GM18502 (cell line): ENCODE measurements around the gene CDKL1.
"Not testable (repeated sequence)": the region's sequence is repeated elsewhere in the genome, so short reads cannot be mapped to it uniquely, and the experiment has no call there.

ENCODE experiments used
- ATAC-seq: cut with Tn5 transposase; IDR thresholded peaks from one replicate; pipeline ENCODE4 v1.9.1; 2021; ENCODE audit warnings: mild to moderate bottlenecking; ENCODE audit not compliant: unreplicated experiment, poor library complexity

CDKL1 gene

GRCh38 chr14:50389668-50390441 lies 6.8 kb downstream of the CDKL1 start:
- ATAC-seq, result no peak

GRCh38 chr14:50388256-50388931 lies 8.3 kb downstream of the CDKL1 start:
- ATAC-seq, result no peak

- no peak for ATAC-seq
These were observed 9.1 kb downstream of the CDKL1 start for GRCh38 chr14:50387548-50387947.

DNA sequence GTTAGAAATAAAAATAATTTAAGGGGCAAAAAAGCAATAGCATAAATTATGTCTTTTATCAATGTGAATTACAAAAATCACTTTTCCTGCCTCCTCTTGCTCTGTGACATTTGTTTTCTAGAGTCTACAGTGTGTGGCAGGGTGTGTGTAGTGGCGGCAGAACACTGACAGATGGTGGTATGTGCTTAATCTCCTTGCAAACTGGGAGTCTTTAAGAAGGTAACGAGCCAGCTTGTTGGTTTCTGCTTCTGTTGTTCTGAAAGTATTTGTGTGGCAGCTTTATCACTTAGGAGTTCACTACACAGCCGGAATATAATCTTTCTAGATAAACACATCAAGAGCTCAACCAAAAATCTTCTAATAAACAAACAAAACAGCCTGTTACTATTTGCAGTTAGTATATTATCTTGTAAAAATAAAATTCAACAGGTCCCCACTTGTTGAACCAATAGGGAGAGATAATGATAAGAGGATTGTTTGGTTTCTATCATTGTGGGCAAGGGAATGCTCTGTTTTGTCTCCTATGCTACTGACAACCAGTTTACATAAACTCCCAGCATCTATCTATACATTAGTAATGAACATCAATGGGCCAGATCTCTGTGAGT lies 13.0 kb downstream of the CDKL1 start:
- no peak for ATAC-seq

DNA sequence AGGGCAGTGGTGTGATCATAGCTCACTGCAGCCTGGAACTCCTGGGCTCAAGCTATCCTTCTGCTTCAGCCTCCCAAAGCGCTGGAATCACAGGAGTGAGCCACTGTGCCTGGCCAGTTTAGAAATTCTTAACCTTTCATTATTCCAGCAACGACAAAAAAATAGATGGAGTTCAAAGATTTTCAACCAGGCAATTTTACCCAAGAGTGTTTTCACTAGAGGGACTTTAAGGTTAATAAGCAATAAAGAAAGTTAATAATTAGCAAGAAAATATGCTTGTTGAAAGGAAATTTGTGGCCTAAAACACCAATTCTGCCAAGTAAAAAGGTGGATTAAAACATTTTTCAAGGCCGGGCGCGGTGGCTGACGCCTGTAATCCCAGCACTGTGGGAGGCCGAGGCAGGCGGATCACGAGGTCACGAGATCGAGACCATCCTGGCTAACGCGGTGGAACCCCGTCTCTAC lies 14.8 kb downstream of the CDKL1 start:
- ATAC-seq, result no peak

DNA sequence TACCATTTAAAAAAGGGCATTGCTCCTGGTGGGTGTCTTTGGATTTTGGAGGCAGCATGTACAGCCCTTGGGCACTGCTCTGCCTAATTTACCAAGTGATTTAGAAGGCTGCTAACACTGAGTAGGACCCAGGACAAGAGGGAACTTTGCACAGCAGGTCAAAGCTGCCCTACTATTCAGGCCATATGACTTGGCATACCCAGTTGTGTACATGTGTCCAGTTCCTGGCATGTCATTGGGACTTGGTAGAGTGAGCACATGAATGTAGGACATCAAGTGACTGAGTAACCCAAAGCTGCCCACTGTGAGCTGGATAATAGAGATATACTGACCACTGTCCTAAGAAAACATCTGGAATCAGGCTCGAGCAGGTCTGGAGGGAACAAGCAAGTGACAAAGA lies 15.7 kb downstream of the CDKL1 start:
- ATAC-seq, result no peak

- no peak for ATAC-seq
These were observed 16.2 kb downstream of the CDKL1 start for GRCh38 chr14:50380455-50380854.

GRCh38 chr14:50379563-50379962 lies 17.1 kb downstream of the CDKL1 start:
- no peak for ATAC-seq

- no peak for ATAC-seq
These were observed 19.1 kb downstream of the CDKL1 start for GRCh38 chr14:50377550-50378085.

- no peak for ATAC-seq
These were observed 20.9 kb downstream of the CDKL1 start for GRCh38 chr14:50375760-50376159.

DNA sequence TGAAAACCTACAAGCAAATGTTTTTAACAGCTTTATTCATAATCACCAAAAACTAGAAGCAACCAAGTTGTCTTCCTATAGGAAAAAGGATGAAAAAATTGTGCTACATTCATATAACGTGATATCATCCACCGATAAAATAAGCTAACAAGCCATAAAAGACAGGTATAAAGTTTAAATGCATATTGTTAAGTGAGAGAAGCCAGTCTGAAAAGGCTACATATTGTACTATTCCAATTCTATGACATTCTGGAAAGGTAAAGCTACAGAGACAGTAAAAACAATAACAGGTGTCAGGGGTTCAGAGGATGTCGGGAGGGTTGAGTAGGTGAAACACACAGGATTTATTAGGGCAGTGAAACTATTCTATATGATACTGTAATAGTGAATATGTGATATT lies 22.7 kb downstream of the CDKL1 start:
- ATAC-seq, result no peak

GRCh38 chr14:50371546-50371945 lies 25.1 kb downstream of the CDKL1 start:
- no peak for ATAC-seq

GRCh38 chr14:50366589-50366988 lies 30.1 kb downstream of the CDKL1 start:
- no peak for ATAC-seq

DNA sequence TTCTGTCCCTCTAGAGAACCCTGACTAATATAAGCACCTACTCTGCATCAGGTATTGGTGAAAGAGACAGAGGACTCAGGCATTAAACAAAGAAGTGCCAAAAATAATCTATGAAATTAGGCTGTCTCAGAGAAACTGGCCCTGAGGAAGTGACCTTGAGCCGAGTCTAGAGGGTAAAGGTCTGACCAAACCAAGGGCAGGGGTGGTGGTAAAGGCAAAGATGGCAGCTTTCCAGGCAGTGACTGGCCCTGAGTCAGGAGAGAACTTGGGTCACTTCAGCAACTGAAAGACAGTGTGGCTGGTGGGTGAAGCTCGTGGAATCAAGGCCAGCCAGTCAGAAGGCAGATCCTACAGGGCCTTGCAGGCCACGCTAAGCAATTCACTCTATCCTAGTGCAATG lies 30.6 kb downstream of the CDKL1 start:
- ATAC-seq, result no peak

DNA sequence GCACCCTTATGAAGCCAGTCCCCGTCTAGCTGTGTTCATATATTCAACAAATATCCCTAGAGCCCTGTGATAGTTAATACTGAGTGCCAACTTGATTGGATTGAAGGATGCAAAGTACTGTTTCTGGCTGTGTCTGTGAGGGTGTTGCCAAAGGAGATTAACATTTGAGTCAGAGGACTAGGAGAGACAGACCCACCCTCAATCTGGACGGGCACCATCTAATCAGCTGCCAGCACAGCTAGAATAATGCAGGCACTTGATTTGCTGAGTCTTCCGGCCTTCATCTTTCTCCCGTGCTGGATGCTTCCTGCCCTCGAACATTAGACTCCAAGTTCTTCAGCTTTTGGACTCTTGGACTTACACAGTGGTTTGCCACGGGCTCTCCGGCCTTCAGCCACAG lies 31.1 kb downstream of the CDKL1 start:
- not testable (repeated sequence) for ATAC-seq

- no peak for ATAC-seq
These were observed 31.9 kb downstream of the CDKL1 start for GRCh38 chr14:50364792-50365191.

DNA sequence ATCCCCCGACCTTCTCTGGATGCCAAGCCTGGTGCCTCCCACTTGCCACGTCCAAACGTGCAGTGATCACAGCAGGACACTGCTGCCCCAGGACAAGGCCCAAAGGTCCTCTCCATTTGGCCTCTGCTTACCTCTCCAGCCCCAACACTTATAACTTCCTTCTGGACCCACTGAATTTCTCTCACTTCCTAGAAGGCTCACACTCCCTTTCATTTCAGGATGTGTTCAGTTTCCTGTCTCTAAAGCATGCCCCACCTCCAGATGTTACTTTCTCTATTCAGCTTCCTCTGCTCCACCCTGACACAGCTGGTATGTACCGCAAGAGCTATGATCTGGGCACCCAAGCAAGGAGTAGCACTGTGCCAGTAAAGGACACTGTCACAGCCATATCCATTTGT lies 33.0 kb downstream of the CDKL1 start:
- ATAC-seq, result peak; percentile 98

DNA sequence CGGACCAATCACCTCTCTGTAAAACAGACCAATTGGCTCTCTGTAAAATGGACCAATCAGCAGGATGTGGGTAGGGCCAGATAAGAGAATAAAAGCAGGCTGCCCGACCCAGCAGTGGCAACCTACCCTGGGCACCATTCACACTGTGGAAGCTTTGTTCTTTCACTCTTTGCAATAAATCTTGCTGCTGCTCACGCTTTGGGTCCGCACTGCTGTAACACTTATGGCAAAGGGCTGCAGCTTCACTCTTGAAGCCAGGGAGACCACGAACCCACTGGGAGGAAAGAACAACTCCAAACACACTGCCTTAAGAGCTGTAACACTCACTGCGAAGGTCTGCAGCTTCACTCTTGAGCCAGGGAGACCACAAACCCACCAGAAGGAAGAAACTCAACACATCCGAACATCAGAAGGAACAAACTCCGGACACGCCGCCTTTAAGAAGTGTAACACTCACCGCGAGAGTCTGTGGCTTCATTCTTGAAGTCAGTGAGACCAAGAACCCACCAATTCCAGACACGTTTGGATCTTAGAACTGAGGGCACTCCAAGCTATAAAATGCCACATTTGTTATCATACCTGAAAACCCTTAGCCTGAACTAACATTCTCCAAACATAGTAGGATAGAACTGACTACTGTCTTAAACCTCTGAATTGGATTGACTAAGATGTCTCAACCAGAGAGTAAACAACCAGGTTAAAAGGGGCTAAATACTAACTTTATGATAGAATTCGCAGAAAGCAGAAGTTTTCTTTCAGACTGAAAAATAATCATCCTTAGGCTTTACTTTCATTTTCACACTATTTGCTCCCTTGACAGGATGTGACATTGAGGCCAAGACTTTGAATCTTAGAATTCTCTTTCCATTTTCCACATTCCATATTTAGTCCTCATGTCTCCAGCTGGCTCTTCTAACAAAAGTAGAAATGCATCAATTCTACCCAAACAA lies 33.6 kb downstream of the CDKL1 start:
- ATAC-seq, result peak; percentile 35

DNA sequence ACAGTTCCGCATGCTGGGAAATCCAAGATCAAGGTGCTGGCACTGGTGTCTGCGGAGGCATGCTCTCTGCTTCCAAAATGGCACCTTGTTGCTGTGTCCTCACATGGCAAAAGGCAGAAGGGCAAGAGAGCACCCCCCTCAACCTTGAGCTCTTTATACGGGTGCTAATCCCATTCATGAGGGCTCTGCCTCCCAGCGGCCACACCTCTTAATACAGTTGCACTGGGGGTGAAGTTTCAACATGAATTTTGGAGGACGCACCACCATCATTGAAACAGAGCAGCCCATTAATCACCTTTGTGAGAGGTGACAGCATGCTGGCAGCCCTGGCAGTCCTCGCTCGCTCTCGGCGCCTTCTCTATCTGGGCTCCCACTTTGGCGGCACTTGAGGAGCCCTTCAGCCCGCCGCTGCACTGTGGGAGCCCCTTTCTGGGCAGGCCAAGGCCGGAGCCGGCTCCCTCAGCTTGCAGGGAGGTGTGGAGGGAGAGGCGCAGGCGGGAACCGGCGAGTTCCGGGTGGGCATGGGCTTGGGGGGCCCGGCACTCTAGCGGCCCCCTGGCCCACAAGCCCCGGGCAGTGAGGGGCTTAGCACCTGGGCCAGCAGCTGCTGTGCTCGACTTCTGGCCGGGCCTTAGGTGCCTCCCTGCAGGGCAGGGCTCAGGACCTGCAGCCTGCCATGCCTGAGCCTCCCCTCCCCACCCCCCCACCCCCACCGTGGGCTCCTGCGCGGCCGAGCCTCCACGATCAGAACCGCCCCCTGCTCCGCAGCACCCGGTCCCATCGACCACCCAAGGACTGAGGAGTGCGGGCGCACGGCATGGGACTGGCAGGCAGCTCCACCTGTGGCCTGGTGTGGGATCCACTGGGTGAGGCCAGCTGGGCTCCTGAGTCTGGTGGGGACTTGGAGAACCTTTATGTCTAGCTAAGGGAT lies 34.9 kb downstream of the CDKL1 start:
- ATAC-seq, result not testable (repeated sequence)
